A673 (cell line): Measurements from ENCODE around the gene GAD2.
"Not testable (repeated sequence)": the region's sequence is repeated elsewhere in the genome, so short reads cannot be mapped to it uniquely, and the experiment has no call there.

Experiments used
- CTCF ChIP-seq: fragments of 300-800, 200-600 bp; sonication (generic); conservative IDR thresholded peaks from 2 replicates; pipeline ENCODE4 v1.5.1; 2017; ENCODE audit warnings: low read depth, mild to moderate bottlenecking, antibody characterized with exemption, low read length, moderate library complexity, mixed read lengths
- EZH2 ChIP-seq: fragments of 200-600 bp; sonication (generic); IDR thresholded peaks from 2 replicates; pipeline ENCODE4 v1.6.1; 2017; ENCODE audit warnings: borderline replicate concordance, low read depth, mild to moderate bottlenecking, mixed read lengths, antibody characterized with exemption, low read length; ENCODE audit not compliant: poor library complexity, severe bottlenecking

GRCh38 chr10:26348821-26349417, 132.3 kb downstream of the GAD2 start:
- not testable (repeated sequence) for TF ChIP-seq CTCF, EZH2
